ENCODE data around the gene GTF3C5. TPM values are rescaled to one million over a fixed set of nuclear protein-coding genes. Genes with fewer than 3 reads are reported as not detected.

The GTF3C5 gene
- total RNA-seq, 1 donor from 2014 or later = 94.0 TPM

DNA sequence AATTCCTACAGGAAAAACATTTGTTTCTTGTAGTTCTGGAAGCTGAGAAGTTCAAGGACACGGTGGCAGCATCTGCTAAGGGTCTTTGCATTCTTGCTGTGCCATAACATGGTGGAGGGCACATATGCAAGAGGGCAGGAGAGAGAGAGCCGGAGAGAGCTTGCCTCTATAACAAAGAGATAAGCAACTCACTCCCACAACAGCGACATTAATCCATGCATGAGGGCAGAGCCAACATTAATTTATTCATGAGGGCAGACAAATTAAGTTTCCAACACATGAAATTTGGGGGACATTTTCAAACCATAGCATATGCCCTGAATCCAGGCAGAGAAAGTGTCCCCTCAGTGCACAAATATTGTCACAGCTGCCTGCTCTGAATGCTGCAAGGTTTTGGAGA is 4.4 kb upstream of the GTF3C5 start:
- H3K9me3 Mint-ChIP-seq (ENCODE audit: low read depth) = no peaks in the 10 kb centered on the region
- no peaks in the 10 kb centered on the region for H3K36me3 Mint-ChIP-seq (ENCODE audit: insufficient read depth)
- TF ChIP-seq CTCF (IDR thresholded peaks at IDR 0.05; ENCODE audit: unreplicated experiment) = no peak
- no peak overlapping the region for H3K27ac Mint-ChIP-seq
- DNase-seq (ENCODE audit: low spot score, unreplicated experiment) = no peak
- H3K4me1 Mint-ChIP-seq (ENCODE audit: low read depth) = peaks cover 5% of the 10 kb centered on the region
- H3K4me3 Mint-ChIP-seq (ENCODE audit: low read depth) = no peak overlapping the region
- H3K27me3 Mint-ChIP-seq = peaks cover 11% of the 10 kb centered on the region

- no peak for TF ChIP-seq CTCF (IDR thresholded peaks at IDR 0.05; ENCODE audit: unreplicated experiment)
- Mint-ChIP-seq H3K27me3 (peaks cover 11% of the 10 kb centered on the region), H3K4me3 (ENCODE audit: low read depth) (no peak overlapping the region), H3K4me1 (ENCODE audit: low read depth) (peaks cover 12% of the 10 kb centered on the region), H3K9me3 (ENCODE audit: low read depth) (no peaks in the 10 kb centered on the region), H3K36me3 (ENCODE audit: insufficient read depth) (no peaks in the 10 kb centered on the region), H3K27ac (no peak overlapping the region)
- no peak for DNase-seq (ENCODE audit: low spot score, unreplicated experiment)
Observed at GRCh38 chr9:133027134-133027533, 3.7 kb upstream of the GTF3C5 start.

DNA sequence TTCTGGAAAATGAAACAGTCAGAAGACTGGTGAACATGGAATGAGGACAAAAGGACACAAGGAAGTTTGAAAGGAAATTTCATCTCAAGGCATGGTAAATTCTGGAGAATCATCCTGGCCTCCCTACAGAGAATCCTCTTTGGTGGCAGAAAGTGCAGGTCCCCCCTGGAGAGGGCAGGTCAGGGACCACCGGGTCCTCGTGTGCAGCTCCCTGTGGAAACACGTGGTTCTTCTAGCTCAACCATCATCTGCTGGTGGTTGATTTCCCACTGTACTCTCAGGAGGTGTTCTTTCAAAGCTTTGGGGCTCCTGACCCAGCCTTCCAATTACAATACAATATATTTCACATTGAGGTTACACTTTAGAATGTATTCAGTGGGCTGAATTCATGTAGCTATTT is 2.6 kb upstream of the GTF3C5 start:
- Mint-ChIP-seq H3K4me1 (ENCODE audit: low read depth) (peaks cover 18% of the 10 kb centered on the region), H3K27ac (no peak overlapping the region), H3K4me3 (ENCODE audit: low read depth) (peak overlapping the region; percentile 98), H3K9me3 (ENCODE audit: low read depth) (no peaks in the 10 kb centered on the region), H3K36me3 (ENCODE audit: insufficient read depth) (peaks cover 2% of the 10 kb centered on the region), H3K27me3 (peaks cover 11% of the 10 kb centered on the region)
- TF ChIP-seq CTCF (IDR thresholded peaks at IDR 0.05; ENCODE audit: unreplicated experiment) = no peak
- no peak for DNase-seq (ENCODE audit: low spot score, unreplicated experiment)

GRCh38 chr9:133029994-133030316 is 842 bp upstream of the GTF3C5 start:
- peaks cover 11% of the 10 kb centered on the region for H3K27me3 Mint-ChIP-seq
- H3K27ac Mint-ChIP-seq = peak overlapping the region; percentile 98
- H3K4me1 Mint-ChIP-seq (ENCODE audit: low read depth) = peaks cover 18% of the 10 kb centered on the region

GRCh38 chr9:133031130-133031422 is 279 bp downstream of the GTF3C5 start:
- Mint-ChIP-seq H3K27me3 (peaks cover 6% of the 10 kb centered on the region), H3K9me3 (ENCODE audit: low read depth) (no peaks in the 10 kb centered on the region), H3K36me3 (ENCODE audit: insufficient read depth) (peaks cover 2% of the 10 kb centered on the region), H3K4me1 (ENCODE audit: low read depth) (peaks cover 18% of the 10 kb centered on the region), H3K4me3 (ENCODE audit: low read depth) (peak overlapping the region; percentile 98), H3K27ac (peak overlapping the region; percentile 98)
- no peak for TF ChIP-seq CTCF (IDR thresholded peaks at IDR 0.05; ENCODE audit: unreplicated experiment)
- no peak for DNase-seq (ENCODE audit: low spot score, unreplicated experiment)

More at GRCh38 chr9:133029994-133030316, 842 bp upstream of the GTF3C5 start:
- no peak for TF ChIP-seq CTCF (IDR thresholded peaks at IDR 0.05; ENCODE audit: unreplicated experiment)
- DNase-seq (ENCODE audit: low spot score, unreplicated experiment) = no peak
- peak overlapping the region; percentile 98 for H3K4me3 Mint-ChIP-seq (ENCODE audit: low read depth)
- H3K36me3 Mint-ChIP-seq (ENCODE audit: insufficient read depth) = peaks cover 2% of the 10 kb centered on the region
- no peaks in the 10 kb centered on the region for H3K9me3 Mint-ChIP-seq (ENCODE audit: low read depth)
